Measurements from ENCODE around the gene PYGM.

Gene PYGM

DNA sequence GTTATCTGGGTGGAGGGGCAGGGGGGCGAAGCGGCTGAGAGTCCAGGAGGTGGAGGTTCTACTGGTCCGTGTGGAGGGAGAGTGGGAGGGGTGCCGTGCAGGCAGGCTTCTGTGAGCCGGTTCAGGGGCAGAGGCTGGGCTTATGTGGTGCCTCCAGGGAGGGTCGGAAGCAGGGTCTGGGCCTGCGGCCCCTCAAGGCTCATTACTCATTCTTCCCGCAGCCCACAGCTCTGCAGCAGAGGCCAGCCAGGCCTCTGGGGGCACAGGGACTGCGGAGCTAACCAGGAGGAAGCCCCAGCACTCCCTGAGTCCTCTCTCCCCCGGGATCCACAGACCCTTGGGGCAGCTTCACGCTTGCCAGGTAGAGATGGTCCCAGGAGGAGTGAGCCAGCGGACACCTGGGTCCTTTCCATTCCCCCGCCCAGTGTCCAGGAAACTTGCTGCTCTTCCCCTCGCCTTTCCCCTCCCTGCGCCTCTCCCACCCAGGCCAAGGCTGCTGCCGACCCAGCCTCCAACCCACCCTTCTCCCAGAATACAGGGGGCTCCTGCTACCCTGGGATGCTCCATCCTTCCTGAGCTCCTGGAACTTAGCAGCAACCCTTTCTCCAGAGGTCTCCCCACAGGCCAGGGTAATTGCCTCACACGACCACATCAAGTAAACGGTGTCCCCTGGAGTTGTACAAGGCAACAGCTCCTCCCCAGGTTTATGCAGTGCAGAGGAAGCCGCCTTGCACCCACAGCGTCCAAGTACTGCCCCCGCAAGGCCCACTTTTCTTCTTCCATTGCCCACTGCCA lies 43.1 kb downstream of the PYGM start:
- no peak overlapping the region for H3K4me3 ChIP-seq (ENCODE audit: low read depth, low read length)
- TF ChIP-seq, protein P1, sequence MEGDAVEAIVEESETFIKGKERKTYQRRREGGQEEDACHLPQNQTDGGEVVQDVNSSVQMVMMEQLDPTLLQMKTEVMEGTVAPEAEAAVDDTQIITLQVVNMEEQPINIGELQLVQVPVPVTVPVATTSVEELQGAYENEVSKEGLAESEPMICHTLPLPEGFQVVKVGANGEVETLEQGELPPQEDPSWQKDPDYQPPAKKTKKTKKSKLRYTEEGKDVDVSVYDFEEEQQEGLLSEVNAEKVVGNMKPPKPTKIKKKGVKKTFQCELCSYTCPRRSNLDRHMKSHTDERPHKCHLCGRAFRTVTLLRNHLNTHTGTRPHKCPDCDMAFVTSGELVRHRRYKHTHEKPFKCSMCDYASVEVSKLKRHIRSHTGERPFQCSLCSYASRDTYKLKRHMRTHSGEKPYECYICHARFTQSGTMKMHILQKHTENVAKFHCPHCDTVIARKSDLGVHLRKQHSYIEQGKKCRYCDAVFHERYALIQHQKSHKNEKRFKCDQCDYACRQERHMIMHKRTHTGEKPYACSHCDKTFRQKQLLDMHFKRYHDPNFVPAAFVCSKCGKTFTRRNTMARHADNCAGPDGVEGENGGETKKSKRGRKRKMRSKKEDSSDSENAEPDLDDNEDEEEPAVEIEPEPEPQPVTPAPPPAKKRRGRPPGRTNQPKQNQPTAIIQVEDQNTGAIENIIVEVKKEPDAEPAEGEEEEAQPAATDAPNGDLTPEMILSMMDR (IDR thresholded peaks at IDR 0.05; ENCODE audit: low read depth, low read length), result no peak
- DNase-seq (ENCODE audit: low read depth, low spot score), result no peak
- in situ Hi-C loops (cut with HindIII; ENCODE audit: low sequenced_read_pairs), result no loop called here

- in situ Hi-C loops (cut with HindIII; ENCODE audit: low sequenced_read_pairs), result no loop called here
- no peak overlapping the region for H3K4me3 ChIP-seq (ENCODE audit: low read depth, low read length)
Measured at GRCh38 chr11:64715756-64716472, 43.9 kb downstream of the PYGM start.

GRCh38 chr11:64715110-64715509 lies 44.7 kb downstream of the PYGM start:
- in situ Hi-C loops (cut with HindIII; ENCODE audit: low sequenced_read_pairs), result no loop called here
- TF ChIP-seq, protein P1 (IDR thresholded peaks at IDR 0.05; ENCODE audit: low read depth, low read length), result no peak
- no peak for DNase-seq (ENCODE audit: low read depth, low spot score)
- H3K4me3 ChIP-seq (ENCODE audit: low read depth, low read length), result no peak overlapping the region

More at GRCh38 chr11:64715756-64716472, 43.9 kb downstream of the PYGM start:
- DNase-seq (ENCODE audit: low read depth, low spot score), result no peak
- TF ChIP-seq, protein P1 (IDR thresholded peaks at IDR 0.05; ENCODE audit: low read depth, low read length), result no peak

GRCh38 chr11:64714666-64715065 lies 45.1 kb downstream of the PYGM start:
- H3K4me3 ChIP-seq (ENCODE audit: low read depth, low read length), result no peak overlapping the region
- TF ChIP-seq, protein P1 (IDR thresholded peaks at IDR 0.05; ENCODE audit: low read depth, low read length), result no peak
- no peak for DNase-seq (ENCODE audit: low read depth, low spot score)
- in situ Hi-C loops (cut with HindIII; ENCODE audit: low sequenced_read_pairs), result no loop called here

GRCh38 chr11:64713781-64714363 lies 45.9 kb downstream of the PYGM start:
- in situ Hi-C loops (cut with HindIII; ENCODE audit: low sequenced_read_pairs), result no loop called here
- DNase-seq (ENCODE audit: low read depth, low spot score), result no peak
- H3K4me3 ChIP-seq (ENCODE audit: low read depth, low read length), result no peak overlapping the region
- TF ChIP-seq, protein P1 (IDR thresholded peaks at IDR 0.05; ENCODE audit: low read depth, low read length), result no peak

DNA sequence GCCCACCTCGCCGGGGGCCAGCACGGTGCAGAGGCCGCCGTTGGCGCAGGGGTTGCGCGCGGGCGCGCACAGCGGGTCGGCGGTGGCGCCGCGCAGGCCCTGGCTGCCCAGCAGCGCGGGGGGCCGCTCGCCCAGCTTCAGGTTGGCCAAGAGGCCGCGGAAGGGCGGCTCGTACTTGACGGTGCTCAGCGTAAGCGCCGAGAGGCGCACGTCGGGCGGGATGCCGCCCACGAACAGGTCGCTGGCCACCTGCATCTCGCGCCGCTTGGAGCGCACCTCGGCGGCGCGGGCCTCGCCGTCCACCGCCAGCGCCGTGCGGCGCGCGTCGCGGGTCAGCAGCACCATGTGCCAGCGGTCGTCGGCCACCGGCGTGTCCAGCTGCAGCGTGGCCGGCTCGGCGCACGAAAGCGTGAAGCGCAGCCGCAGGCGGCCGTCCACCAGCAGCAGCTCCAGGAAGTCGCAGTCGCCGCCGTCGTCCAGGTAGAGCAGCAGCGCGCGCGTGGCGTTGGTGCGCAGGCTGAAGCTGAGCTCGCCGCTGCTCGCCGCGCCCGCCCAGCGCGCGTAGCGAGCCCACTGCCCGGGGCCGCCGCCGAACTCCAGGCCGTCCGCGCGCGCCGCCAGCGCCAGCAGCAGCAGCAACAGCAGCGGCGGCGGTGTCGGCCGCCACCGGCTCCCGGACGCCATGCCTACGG lies 46.6 kb downstream of the PYGM start:
- peak; percentile 14 for DNase-seq (ENCODE audit: low read depth, low spot score)
- in situ Hi-C loops (cut with HindIII; ENCODE audit: low sequenced_read_pairs), result no loop called here

More for the DNA sequence above, 46.6 kb downstream of the PYGM start:
- TF ChIP-seq, protein P1 (IDR thresholded peaks at IDR 0.05; ENCODE audit: low read depth, low read length), result no peak
- H3K4me3 ChIP-seq (ENCODE audit: low read depth, low read length), result no peak overlapping the region
